ENCODE results near the gene CTCFL. TPM values are rescaled to one million over a fixed set of nuclear protein-coding genes. Genes with fewer than 3 reads are reported as not detected.

CTCFL gene
- total and polyA plus RNA-seq, 2 of the 13 experiments (the other 11 are each of a cell fraction or from before 2014, with no cell fraction given) = 0.04 TPM; not detected in 1

DNA sequence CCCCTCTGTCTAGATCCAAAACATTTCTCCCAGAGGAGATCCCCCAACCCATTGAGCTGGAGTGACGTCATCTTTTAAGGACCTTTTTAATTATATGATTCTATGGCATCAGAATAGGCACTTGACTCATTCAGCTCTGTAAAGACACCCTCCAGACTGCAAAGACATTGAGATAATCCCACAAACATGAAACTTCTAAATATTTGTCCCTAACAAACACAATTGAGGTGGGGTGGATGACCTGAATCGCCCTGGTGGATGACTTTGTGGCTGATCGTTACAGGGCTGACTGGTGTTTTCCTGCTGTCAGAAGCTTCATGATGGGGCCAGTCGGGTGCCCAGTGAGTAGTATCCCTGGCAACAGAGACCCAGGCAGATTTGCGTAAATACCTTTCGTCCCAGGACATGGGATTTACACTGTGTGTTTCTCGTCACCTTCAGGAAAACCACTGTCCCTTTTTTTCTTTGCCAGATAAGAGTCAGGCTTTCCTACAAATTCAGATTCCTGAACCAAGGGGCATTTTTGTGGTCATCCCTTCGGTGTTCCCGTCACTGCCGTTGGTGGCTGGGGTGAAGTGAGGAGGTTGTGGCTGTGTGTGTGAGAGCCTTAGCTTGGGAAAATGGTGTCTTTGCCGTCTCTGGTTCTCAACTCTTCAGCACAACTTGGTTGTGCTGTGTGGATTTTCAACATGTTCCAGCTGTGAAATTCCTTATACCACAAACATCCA, 30.7 kb upstream of the CTCFL start (continued):
- TF ChIP-seq, protein P1, sequence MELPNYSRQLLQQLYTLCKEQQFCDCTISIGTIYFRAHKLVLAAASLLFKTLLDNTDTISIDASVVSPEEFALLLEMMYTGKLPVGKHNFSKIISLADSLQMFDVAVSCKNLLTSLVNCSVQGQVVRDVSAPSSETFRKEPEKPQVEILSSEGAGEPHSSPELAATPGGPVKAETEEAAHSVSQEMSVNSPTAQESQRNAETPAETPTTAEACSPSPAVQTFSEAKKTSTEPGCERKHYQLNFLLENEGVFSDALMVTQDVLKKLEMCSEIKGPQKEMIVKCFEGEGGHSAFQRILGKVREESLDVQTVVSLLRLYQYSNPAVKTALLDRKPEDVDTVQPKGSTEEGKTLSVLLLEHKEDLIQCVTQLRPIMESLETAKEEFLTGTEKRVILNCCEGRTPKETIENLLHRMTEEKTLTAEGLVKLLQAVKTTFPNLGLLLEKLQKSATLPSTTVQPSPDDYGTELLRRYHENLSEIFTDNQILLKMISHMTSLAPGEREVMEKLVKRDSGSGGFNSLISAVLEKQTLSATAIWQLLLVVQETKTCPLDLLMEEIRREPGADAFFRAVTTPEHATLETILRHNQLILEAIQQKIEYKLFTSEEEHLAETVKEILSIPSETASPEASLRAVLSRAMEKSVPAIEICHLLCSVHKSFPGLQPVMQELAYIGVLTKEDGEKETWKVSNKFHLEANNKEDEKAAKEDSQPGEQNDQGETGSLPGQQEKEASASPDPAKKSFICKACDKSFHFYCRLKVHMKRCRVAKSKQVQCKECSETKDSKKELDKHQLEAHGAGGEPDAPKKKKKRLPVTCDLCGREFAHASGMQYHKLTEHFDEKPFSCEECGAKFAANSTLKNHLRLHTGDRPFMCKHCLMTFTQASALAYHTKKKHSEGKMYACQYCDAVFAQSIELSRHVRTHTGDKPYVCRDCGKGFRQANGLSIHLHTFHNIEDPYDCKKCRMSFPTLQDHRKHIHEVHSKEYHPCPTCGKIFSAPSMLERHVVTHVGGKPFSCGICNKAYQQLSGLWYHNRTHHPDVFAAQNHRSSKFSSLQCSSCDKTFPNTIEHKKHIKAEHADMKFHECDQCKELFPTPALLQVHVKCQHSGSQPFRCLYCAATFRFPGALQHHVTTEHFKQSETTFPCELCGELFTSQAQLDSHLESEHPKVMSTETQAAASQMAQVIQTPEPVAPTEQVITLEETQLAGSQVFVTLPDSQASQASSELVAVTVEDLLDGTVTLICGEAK (IDR thresholded peaks at IDR 0.05) = no peak
- TF ChIP-seq, protein P1 (CRISPR knock-in tag; IDR thresholded peaks at IDR 0.05) = no peak
- no peak; the same call in 1 of the 2 replicates for TF ChIP-seq KDM3A (CRISPR knock-in tag; IDR thresholded peaks at IDR 0.05; ENCODE audit: low read depth)
- TF ChIP-seq ZNF556 (CRISPR knock-in tag; IDR thresholded peaks at IDR 0.05; ENCODE audit: borderline replicate concordance) = no peak
- TF ChIP-seq, protein P2, sequence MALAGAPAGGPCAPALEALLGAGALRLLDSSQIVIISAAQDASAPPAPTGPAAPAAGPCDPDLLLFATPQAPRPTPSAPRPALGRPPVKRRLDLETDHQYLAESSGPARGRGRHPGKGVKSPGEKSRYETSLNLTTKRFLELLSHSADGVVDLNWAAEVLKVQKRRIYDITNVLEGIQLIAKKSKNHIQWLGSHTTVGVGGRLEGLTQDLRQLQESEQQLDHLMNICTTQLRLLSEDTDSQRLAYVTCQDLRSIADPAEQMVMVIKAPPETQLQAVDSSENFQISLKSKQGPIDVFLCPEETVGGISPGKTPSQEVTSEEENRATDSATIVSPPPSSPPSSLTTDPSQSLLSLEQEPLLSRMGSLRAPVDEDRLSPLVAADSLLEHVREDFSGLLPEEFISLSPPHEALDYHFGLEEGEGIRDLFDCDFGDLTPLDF (CRISPR knock-in tag; IDR thresholded peaks at IDR 0.05) = no peak
- peak; percentile 44; the same call in 1 of the 2 replicates for TF ChIP-seq NCOR1 (IDR thresholded peaks at IDR 0.05; ENCODE audit: borderline replicate concordance, low read length)
- no peak for TF ChIP-seq ETV6 (CRISPR knock-in tag; conservative IDR thresholded peaks at IDR 0.05)
- no peak for TF ChIP-seq STAG1 (CRISPR knock-in tag; IDR thresholded peaks at IDR 0.05)
- no peak for TF ChIP-seq CC2D1A (CRISPR knock-in tag; IDR thresholded peaks at IDR 0.05)
- TF ChIP-seq ZNF20 (CRISPR knock-in tag; IDR thresholded peaks at IDR 0.05) = no peak
- TF ChIP-seq, protein P3, sequence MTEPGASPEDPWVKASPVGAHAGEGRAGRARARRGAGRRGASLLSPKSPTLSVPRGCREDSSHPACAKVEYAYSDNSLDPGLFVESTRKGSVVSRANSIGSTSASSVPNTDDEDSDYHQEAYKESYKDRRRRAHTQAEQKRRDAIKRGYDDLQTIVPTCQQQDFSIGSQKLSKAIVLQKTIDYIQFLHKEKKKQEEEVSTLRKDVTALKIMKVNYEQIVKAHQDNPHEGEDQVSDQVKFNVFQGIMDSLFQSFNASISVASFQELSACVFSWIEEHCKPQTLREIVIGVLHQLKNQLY (CRISPR knock-in tag; IDR thresholded peaks at IDR 0.05) = no peak
- TF ChIP-seq, protein P4, sequence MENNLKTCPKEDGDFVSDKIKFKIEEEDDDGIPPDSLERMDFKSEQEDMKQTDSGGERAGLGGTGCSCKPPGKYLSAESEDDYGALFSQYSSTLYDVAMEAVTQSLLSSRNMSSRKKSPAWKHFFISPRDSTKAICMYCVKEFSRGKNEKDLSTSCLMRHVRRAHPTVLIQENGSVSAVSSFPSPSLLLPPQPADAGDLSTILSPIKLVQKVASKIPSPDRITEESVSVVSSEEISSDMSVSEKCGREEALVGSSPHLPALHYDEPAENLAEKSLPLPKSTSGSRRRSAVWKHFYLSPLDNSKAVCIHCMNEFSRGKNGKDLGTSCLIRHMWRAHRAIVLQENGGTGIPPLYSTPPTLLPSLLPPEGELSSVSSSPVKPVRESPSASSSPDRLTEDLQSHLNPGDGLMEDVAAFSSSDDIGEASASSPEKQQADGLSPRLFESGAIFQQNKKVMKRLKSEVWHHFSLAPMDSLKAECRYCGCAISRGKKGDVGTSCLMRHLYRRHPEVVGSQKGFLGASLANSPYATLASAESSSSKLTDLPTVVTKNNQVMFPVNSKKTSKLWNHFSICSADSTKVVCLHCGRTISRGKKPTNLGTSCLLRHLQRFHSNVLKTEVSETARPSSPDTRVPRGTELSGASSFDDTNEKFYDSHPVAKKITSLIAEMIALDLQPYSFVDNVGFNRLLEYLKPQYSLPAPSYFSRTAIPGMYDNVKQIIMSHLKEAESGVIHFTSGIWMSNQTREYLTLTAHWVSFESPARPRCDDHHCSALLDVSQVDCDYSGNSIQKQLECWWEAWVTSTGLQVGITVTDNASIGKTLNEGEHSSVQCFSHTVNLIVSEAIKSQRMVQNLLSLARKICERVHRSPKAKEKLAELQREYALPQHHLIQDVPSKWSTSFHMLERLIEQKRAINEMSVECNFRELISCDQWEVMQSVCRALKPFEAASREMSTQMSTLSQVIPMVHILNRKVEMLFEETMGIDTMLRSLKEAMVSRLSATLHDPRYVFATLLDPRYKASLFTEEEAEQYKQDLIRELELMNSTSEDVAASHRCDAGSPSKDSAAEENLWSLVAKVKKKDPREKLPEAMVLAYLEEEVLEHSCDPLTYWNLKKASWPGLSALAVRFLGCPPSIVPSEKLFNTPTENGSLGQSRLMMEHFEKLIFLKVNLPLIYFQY (CRISPR knock-in tag; IDR thresholded peaks at IDR 0.05; ENCODE audit: borderline replicate concordance) = no peak
- TF ChIP-seq CAMTA2 (CRISPR knock-in tag; IDR thresholded peaks at IDR 0.05; ENCODE audit: borderline replicate concordance) = no peak
- TF ChIP-seq NR2F6 (IDR thresholded peaks at IDR 0.05) = no peak; the same call in 1 of the 2 replicates
- TF ChIP-seq NR2F6 (CRISPR knock-in tag; IDR thresholded peaks at IDR 0.05) = no peak
- no peak for TF ChIP-seq TAF1 (CRISPR knock-in tag; IDR thresholded peaks at IDR 0.05)
